MM.1S (cell line): ENCODE results near the gene CIRBP.

Experiments used
- DNase-seq: peaks from one replicate; pipeline ENCODE4 v3.0.0-alpha.2; 2015
- H2AFZ ChIP-seq: fragments of 300-600 bp; sonication (generic); 2 replicates; pipeline ENCODE4 v1.6.0; 2016; ENCODE audit warnings: antibody characterized with exemption, low read length
- H3F3A ChIP-seq: fragments of 300-600 bp; sonication (generic); 2 replicates; pipeline ENCODE4 v1.6.1; 2016; ENCODE audit warnings: mild to moderate bottlenecking, antibody characterized with exemption, low read length, moderate library complexity, mixed read lengths; ENCODE audit not compliant: insufficient read depth
- H3K27ac ChIP-seq: fragments of 300-600 bp; sonication (generic); 2 replicates; pipeline ENCODE4 v1.5.1; 2016; ENCODE audit warnings: mild to moderate bottlenecking, low read length
- H3K27me3 ChIP-seq: fragments of 300-600 bp; sonication (generic); replicated peaks from 2 replicates; pipeline ENCODE4 v1.6.0; 2016; ENCODE audit warnings: low read length; ENCODE audit not compliant: insufficient read depth
- H3K36me3 ChIP-seq: fragments of 300-600 bp; sonication (generic); replicated peaks from 2 replicates; pipeline ENCODE4 v1.6.1; 2016; ENCODE audit warnings: mild to moderate bottlenecking, low read length, mixed read lengths; ENCODE audit not compliant: insufficient read depth
- H3K4me1 ChIP-seq: fragments of 300-600 bp; sonication (generic); 2 replicates; pipeline ENCODE4 v1.6.1; 2016; ENCODE audit warnings: low read length, mixed read lengths
- H3K4me2 ChIP-seq: fragments of 300-600 bp; sonication (generic); 2 replicates; pipeline ENCODE4 v1.6.0; 2016; ENCODE audit warnings: low read depth, low read length
- H3K4me3 ChIP-seq: fragments of 300-600 bp; sonication (generic); 2 replicates; pipeline ENCODE4 v1.5.1; 2016; ENCODE audit warnings: low read length, mixed read lengths
- H3K79me2 ChIP-seq: fragments of 300-600 bp; sonication (generic); 2 replicates; pipeline ENCODE4 v1.6.1; 2016; ENCODE audit warnings: mixed run types, low read length, mixed read lengths
- H3K9ac ChIP-seq: fragments of 300-600 bp; sonication (generic); 2 replicates; pipeline ENCODE4 v1.6.1; 2016; ENCODE audit warnings: low read length, mixed read lengths
- H3K9me2 ChIP-seq: fragments of 300-600 bp; sonication (generic); replicated peaks from 2 replicates; pipeline ENCODE4 v1.6.1; 2016; ENCODE audit warnings: mild to moderate bottlenecking, low read length, mixed read lengths; ENCODE audit not compliant: insufficient read depth
- H3K9me3 ChIP-seq: fragments of 300-600 bp; sonication (generic); replicated peaks from 2 replicates; pipeline ENCODE4 v1.6.1; 2016; ENCODE audit warnings: mild to moderate bottlenecking, low read length, mixed read lengths; ENCODE audit not compliant: insufficient read depth
- H4K20me1 ChIP-seq: fragments of 300-600 bp; sonication (generic); 2 replicates; pipeline ENCODE4 v1.6.1; 2016; ENCODE audit warnings: mild to moderate bottlenecking, low read length, moderate library complexity, mixed read lengths; ENCODE audit not compliant: insufficient read depth
- CTCF ChIP-seq: fragments of 300-600 bp; sonication (generic); IDR thresholded peaks from 2 replicates; pipeline ENCODE4 v1.5.1; 2016; ENCODE audit warnings: antibody characterized with exemption, low read length, mixed read lengths
- EZH2 ChIP-seq: fragments of 300-600 bp; sonication (generic); optimal IDR thresholded peaks from 2 replicates; pipeline ENCODE3; 2017; ENCODE audit warnings: low read depth, mild to moderate bottlenecking, antibody characterized with exemption, low read length, mixed read lengths
- EZH2phosphoT487 ChIP-seq: fragments of 300-600 bp; sonication (generic); IDR thresholded peaks from 2 replicates; pipeline ENCODE4 v1.6.1; 2018; ENCODE audit warnings: antibody characterized with exemption, low read length

The CIRBP gene

GRCh38 chr19:1286487-1287353 lies 17.6 kb downstream of the CIRBP start:
- TF ChIP-seq CTCF (no peak), EZH2phosphoT487 (no peak), EZH2 (no peak)
- no peak overlapping the region for H3K27ac ChIP-seq
- H3K27me3 ChIP-seq: peaks cover 83% of the 10 kb centered on the region
- no peaks in the 10 kb centered on the region for H3F3A ChIP-seq
- no peak overlapping the region for H3K4me2 ChIP-seq
- H3K4me1 ChIP-seq: no peaks in the 10 kb centered on the region
- no peak for DNase-seq
- no peak overlapping the region for H3K9ac ChIP-seq
- no peaks in the 10 kb centered on the region for H3K79me2 ChIP-seq
- no peaks in the 10 kb centered on the region for H3K9me3 ChIP-seq
- H3K4me3 ChIP-seq: no peak overlapping the region
- H2AFZ ChIP-seq: no peak overlapping the region
- no peaks in the 10 kb centered on the region for H3K9me2 ChIP-seq
- H4K20me1 ChIP-seq: no peaks in the 10 kb centered on the region
- no peaks in the 10 kb centered on the region for H3K36me3 ChIP-seq

DNA sequence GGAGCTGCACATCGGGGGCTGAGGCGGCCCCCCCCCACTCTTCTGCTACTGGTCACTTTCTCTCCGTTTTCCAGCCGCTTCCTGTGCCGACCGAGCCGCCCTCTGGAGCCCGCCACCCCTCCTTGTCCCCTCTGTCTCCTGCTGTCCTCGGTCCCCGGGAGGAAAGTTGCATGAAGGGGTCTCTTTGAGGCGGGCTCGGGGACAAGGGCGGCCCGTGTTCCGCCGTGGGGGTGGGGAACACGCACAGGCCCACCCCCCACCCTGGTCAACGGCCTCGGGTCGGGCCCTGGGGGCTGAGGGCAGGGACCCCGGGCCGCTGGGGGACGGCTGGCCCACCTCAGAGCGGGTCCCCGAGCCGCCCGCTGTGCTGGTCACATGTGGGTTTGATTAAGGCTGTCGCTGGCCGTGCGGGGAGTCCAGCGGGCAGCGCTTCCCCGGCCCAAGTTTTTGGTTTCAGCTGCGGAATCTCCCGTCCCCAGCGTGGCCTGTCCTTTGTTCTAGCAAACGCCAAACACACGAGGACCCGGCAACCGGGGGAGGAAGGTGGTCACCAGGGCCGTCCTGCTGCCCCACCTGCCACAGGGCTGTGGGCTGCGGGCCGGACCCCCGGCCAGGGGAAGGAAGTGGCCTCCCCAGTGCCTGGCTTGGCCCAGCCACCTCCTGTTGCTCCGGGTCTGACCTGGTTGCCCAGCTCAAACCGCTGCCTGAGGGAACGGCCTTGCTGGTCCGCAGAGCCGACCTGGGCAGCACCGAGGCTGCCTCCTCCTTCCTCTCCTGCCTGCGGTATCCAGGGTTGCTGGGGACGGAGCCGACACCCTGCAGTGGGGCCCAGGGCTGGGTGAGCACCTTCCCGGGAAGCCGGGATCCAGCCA lies 18.5 kb downstream of the CIRBP start:
- Histone ChIP-seq H3K4me2 (no peak overlapping the region), H3F3A (no peaks in the 10 kb centered on the region), H3K4me3 (no peak overlapping the region), H4K20me1 (no peaks in the 10 kb centered on the region), H3K27me3 (peaks cover 92% of the 10 kb centered on the region), H3K4me1 (no peaks in the 10 kb centered on the region), H3K9me2 (no peaks in the 10 kb centered on the region), H3K9ac (no peak overlapping the region), H3K79me2 (no peaks in the 10 kb centered on the region), H3K27ac (no peak overlapping the region), H3K9me3 (no peaks in the 10 kb centered on the region), H3K36me3 (no peaks in the 10 kb centered on the region), H2AFZ (no peak overlapping the region)
- no peak for DNase-seq
- TF ChIP-seq EZH2 (peak; percentile 95), CTCF (no peak), EZH2phosphoT487 (no peak; the same call in 1 of the 2 replicates)

DNA sequence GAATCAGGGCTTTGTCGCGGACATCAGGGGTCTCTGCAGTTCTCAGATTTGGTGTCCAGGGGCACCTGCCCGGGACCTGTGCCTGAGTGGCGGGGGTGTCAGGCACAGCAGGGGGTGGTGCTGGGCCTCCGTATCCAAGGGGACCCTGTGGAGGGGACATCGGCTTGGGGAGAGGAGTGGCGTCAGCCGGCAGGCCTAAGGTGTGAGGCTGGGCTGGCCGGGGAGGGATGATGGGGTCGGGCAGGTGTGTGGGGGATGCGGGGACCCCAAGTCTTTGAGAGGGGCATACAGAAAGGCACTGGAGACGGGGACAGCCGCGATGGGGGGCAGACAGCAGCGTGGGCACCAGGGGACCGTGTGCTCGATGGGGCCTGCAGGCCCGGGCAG lies 19.1 kb downstream of the CIRBP start:
- no peaks in the 10 kb centered on the region for H3K9me2 ChIP-seq
- no peak for DNase-seq
- H3K4me2 ChIP-seq: no peak overlapping the region
- H4K20me1 ChIP-seq: no peaks in the 10 kb centered on the region
- H3K36me3 ChIP-seq: no peaks in the 10 kb centered on the region
- H3F3A ChIP-seq: no peaks in the 10 kb centered on the region
- H3K4me3 ChIP-seq: no peak overlapping the region
- peaks cover 92% of the 10 kb centered on the region for H3K27me3 ChIP-seq
- H3K27ac ChIP-seq: no peak overlapping the region
- no peak overlapping the region for H2AFZ ChIP-seq
- TF ChIP-seq EZH2 (no peak), CTCF (no peak), EZH2phosphoT487 (no peak)
- H3K4me1 ChIP-seq: no peaks in the 10 kb centered on the region
- H3K9me3 ChIP-seq: no peaks in the 10 kb centered on the region
- no peaks in the 10 kb centered on the region for H3K79me2 ChIP-seq
- no peak overlapping the region for H3K9ac ChIP-seq
